Fibroblast of lung (primary cell): ENCODE results near the gene GINS1. TPM values are rescaled to one million over a fixed set of nuclear protein-coding genes. Genes with fewer than 3 reads are reported as not detected.

Source experiments
- DNase-seq, 2 donors: peaks; one replicate each; pipeline versions ENCODE4 v3.0.0 to v3.0.0-alpha.2; 2010; ENCODE audit warnings: low read depth in 2 of 2
- H2AFZ ChIP-seq: 2 replicates; pipeline ENCODE4 v1.5.1; 2012; ENCODE audit warnings: low read length, control low read depth, inconsistent platforms
- H3K27ac ChIP-seq: 2 replicates; pipeline ENCODE4 v1.5.1; 2011; ENCODE audit warnings: low read length, control low read depth; ENCODE audit not compliant: insufficient read depth
- H3K27me3 ChIP-seq: 2 replicates; pipeline ENCODE4 v1.5.1; 2011; ENCODE audit warnings: mild to moderate bottlenecking, low read length; ENCODE audit not compliant: control insufficient read depth, insufficient read depth
- H3K36me3 ChIP-seq: 2 replicates; pipeline ENCODE4 v1.5.1; 2011; ENCODE audit warnings: low read length; ENCODE audit not compliant: control insufficient read depth, insufficient read depth
- H3K4me1 ChIP-seq: 2 replicates; pipeline ENCODE4 v1.5.1; 2011; ENCODE audit warnings: low read length; ENCODE audit not compliant: control insufficient read depth, insufficient read depth; ENCODE audit errors: extremely low read depth
- H3K4me2 ChIP-seq: 2 replicates; pipeline ENCODE4 v1.5.1; 2011; ENCODE audit warnings: low read length, control low read depth; ENCODE audit not compliant: insufficient read depth; ENCODE audit errors: extremely low read depth
- H3K4me3 ChIP-seq, 4 experiments: fragments of 200-600 bp in 1 of 4; sonication (generic) in 1 of 4; replicated peaks in 1 of 4; 2 replicates each; pipeline ENCODE4 v1.5.1; 2011 to 2016; ENCODE audit warnings: low read length in 4 of 4, low read depth in 3 of 4, mild to moderate bottlenecking in 3 of 4, control low read depth in 2 of 4, inconsistent platforms in 1 of 4, mixed read lengths in 1 of 4; ENCODE audit not compliant: insufficient read depth in 1 of 4; ENCODE audit errors: control extremely low read depth in 1 of 4
- H3K79me2 ChIP-seq: 2 replicates; pipeline ENCODE4 v1.5.1; 2012; ENCODE audit warnings: mild to moderate bottlenecking, low read length, inconsistent platforms; ENCODE audit not compliant: control insufficient read depth, insufficient read depth
- H3K9ac ChIP-seq: 2 replicates; pipeline ENCODE4 v1.5.1; 2011; ENCODE audit warnings: mild to moderate bottlenecking, low read length, control low read depth; ENCODE audit not compliant: insufficient read depth
- H3K9me3 ChIP-seq: 2 replicates; pipeline ENCODE4 v1.5.1; 2012; ENCODE audit warnings: low read depth, low read length; ENCODE audit not compliant: control insufficient read depth, insufficient read depth
- H4K20me1 ChIP-seq: 2 replicates; pipeline ENCODE4 v1.5.1; 2011; ENCODE audit warnings: low read length; ENCODE audit not compliant: control insufficient read depth, insufficient read depth; ENCODE audit errors: extremely low read depth
- CTCF ChIP-seq, 2 donors: IDR thresholded peaks in 1 of 2; conservative IDR thresholded peaks in 1 of 2; 1 replicate in 1 of 2; 2 replicates in 1 of 2; pipeline ENCODE4 v1.5.1; 2011 to 2012; ENCODE audit warnings: low read length in 2 of 2, control low read depth in 1 of 2, inconsistent platforms in 1 of 2, low read depth in 1 of 2, mild to moderate bottlenecking in 1 of 2
- EZH2 ChIP-seq: IDR thresholded peaks from 2 replicates; pipeline ENCODE4 v1.5.1; 2012; ENCODE audit warnings: low read length, control low read depth, mild to moderate bottlenecking; ENCODE audit errors: missing control alignments
- polyA plus RNA-seq, 2 donors: library from polyadenylated mRNA; depleted of rRNA in 1 of 2; stranded (reverse) in 1 of 2; unstranded in 1 of 2; fragments of >200 nt; gene quantifications; 2 replicates each; pipeline ENCODE4 v1.2.1, GENCODE V29; 2011 to 2012; ENCODE audit warnings: missing spikeins in 1 of 2
- total RNA-seq: library from RNA; depleted of rRNA; stranded (reverse); fragments of >200 nt; gene quantifications from 2 replicates; pipeline ENCODE4 v1.2.1, GENCODE V29; 2014

Gene GINS1
- total and polyA plus RNA-seq, 2 donors (not counting 1 experiment from before 2014, with no cell fraction given) = 3.0 to 5.6 TPM

DNA sequence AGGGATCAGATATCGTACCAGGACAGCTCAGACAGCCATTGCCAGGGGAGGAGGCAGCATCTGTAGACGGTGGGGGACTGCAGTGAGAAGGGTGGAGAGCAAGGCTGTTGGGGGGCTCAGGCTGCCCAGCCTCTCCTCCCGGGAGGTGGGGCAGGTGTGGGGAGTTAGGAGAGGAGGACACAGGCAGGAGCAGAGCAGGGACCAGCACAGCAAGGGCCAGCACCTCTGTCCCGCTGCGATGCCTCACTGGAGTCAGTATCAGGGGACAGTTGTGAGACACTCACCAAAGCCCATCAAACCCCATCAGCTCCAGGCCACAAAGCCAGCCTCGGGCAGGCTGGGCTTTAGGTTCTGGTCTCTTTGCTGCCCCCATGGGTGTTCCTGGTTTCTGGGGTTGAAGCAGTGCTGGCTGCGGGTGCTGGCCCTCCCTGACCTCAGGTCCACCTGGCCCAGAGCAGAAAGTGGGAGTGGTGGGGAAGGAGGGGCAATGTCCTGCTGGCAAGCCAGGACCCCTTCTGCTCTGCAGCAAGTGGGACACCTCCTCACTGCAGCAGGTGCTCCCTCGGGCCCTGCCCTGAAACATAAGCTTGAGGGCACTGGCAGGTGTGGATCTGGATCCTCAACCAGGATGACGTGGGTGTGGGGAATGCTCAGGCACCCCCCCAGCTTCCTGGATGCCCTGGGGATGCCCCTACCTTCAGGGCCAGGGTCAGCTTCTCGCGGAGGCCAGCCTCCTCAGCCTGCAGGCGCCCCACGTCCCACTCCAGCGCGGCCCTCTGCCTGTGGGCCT lies 83.4 kb downstream of the GINS1 start:
- Histone ChIP-seq H4K20me1 (no peaks in the 10 kb centered on the region), H3K27me3 (no peaks in the 10 kb centered on the region), H3K4me1 (no peaks in the 10 kb centered on the region), H3K36me3 (peaks cover 4% of the 10 kb centered on the region), H3K4me2 (no peak overlapping the region), H3K79me2 (no peaks in the 10 kb centered on the region), H3K27ac (no peak overlapping the region), H3K9me3 (no peaks in the 10 kb centered on the region), H2AFZ (no peak overlapping the region), H3K4me3 (no peak overlapping the region), H3K9ac (no peak overlapping the region)
- no peak for DNase-seq
- TF ChIP-seq EZH2 (no peak), CTCF (conservative IDR thresholded peaks at IDR 0.05 in 1 of 2, IDR thresholded peaks at IDR 0.05 in 1 of 2; ENCODE audit: low read depth in 1 of 2, low read length in 2 of 2) (no peak)

- H3K9me3 ChIP-seq = no peaks in the 10 kb centered on the region
- H3K4me3 ChIP-seq = no peak overlapping the region
- no peak for DNase-seq
- no peak overlapping the region for H3K9ac ChIP-seq
- TF ChIP-seq EZH2 (no peak), CTCF (conservative IDR thresholded peaks at IDR 0.05 in 1 of 2, IDR thresholded peaks at IDR 0.05 in 1 of 2; ENCODE audit: low read depth in 1 of 2, low read length in 2 of 2) (no peak)
- H3K36me3 ChIP-seq = peaks cover 4% of the 10 kb centered on the region
- no peak overlapping the region for H3K27ac ChIP-seq
- no peak overlapping the region for H3K4me2 ChIP-seq
- H3K27me3 ChIP-seq = no peaks in the 10 kb centered on the region
- H2AFZ ChIP-seq = no peak overlapping the region
- no peaks in the 10 kb centered on the region for H3K4me1 ChIP-seq
- no peaks in the 10 kb centered on the region for H3K79me2 ChIP-seq
- no peaks in the 10 kb centered on the region for H4K20me1 ChIP-seq
Observed at GRCh38 chr20:25491446-25492038, 84.1 kb downstream of the GINS1 start.

DNA sequence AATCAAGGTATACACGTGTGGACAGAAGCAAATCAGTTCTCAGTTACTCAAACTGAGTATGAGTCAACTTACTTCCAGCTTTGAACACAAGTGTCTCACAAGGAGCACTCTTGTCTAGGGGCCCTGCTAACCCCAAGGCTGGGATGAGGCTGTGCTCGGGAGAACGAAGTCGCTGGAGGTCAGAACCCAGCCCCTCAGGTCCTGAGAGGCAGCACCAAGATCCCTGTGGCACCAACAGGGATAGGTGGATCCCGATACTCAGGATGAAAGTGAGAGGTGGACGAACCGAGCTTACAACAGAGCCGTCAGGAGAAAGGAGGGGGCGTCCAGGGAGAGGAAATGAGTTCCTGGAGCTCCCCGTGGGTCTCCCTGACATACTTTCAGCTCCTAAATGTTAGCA lies 85.7 kb downstream of the GINS1 start:
- no peak overlapping the region for H3K4me2 ChIP-seq
- H3K79me2 ChIP-seq = no peaks in the 10 kb centered on the region
- DNase-seq = no peak
- no peak overlapping the region for H2AFZ ChIP-seq
- H3K4me1 ChIP-seq = no peaks in the 10 kb centered on the region
- TF ChIP-seq CTCF (conservative IDR thresholded peaks at IDR 0.05 in 1 of 2, IDR thresholded peaks at IDR 0.05 in 1 of 2; ENCODE audit: low read depth in 1 of 2, low read length in 2 of 2) (no peak), EZH2 (no peak)
- no peak overlapping the region for H3K9ac ChIP-seq
- H3K9me3 ChIP-seq = no peaks in the 10 kb centered on the region
- no peaks in the 10 kb centered on the region for H4K20me1 ChIP-seq
- H3K4me3 ChIP-seq = no peak overlapping the region
- H3K27me3 ChIP-seq = no peaks in the 10 kb centered on the region
- no peak overlapping the region for H3K27ac ChIP-seq
- peaks cover 4% of the 10 kb centered on the region for H3K36me3 ChIP-seq
